ENCODE data around the gene PDE6H.

GRCh38 chr12:14974633-14975032, 1.8 kb downstream of the PDE6H start:
- no peak for TF ChIP-seq PATZ1 (CRISPR knock-in tag; IDR thresholded peaks at IDR 0.05; ENCODE audit: borderline replicate concordance)
- TF ChIP-seq ZFP30 (CRISPR knock-in tag; IDR thresholded peaks at IDR 0.05) = no peak
- TF ChIP-seq PPARA (CRISPR knock-in tag; IDR thresholded peaks at IDR 0.05; ENCODE audit: borderline replicate concordance) = no peak
- TF ChIP-seq ZNF8 (CRISPR knock-in tag; IDR thresholded peaks at IDR 0.05) = no peak
- no peak for TF ChIP-seq TCF4 (CRISPR knock-in tag; IDR thresholded peaks at IDR 0.05; ENCODE audit: borderline replicate concordance)
- TF ChIP-seq ZC3H10 (CRISPR knock-in tag; IDR thresholded peaks at IDR 0.05) = no peak
- TF ChIP-seq CSRNP3 (CRISPR knock-in tag; IDR thresholded peaks at IDR 0.05) = no peak
- no peak for TF ChIP-seq TSHZ2 (CRISPR knock-in tag; IDR thresholded peaks at IDR 0.05)
- no peak for TF ChIP-seq RARB (CRISPR knock-in tag; IDR thresholded peaks at IDR 0.05)
